HG02763 (cell line): ENCODE measurements around the gene NECAP2.

Experiments
- ATAC-seq: cut with Tn5 transposase; IDR thresholded peaks from one replicate; pipeline ENCODE4 v1.9.1; 2021; ENCODE audit warnings: mild to moderate bottlenecking, moderate library complexity; ENCODE audit not compliant: unreplicated experiment

Gene NECAP2, protein sequence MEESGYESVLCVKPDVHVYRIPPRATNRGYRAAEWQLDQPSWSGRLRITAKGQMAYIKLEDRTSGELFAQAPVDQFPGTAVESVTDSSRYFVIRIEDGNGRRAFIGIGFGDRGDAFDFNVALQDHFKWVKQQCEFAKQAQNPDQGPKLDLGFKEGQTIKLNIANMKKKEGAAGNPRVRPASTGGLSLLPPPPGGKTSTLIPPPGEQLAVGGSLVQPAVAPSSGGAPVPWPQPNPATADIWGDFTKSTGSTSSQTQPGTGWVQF

GRCh38 chr1:16440470-16441281, at the start of gene NECAP2:
Gene NECAP2 (plus strand): TSS chr1:16440724. CDS start chr1:16440762, 38 bp downstream.
- ATAC-seq, result peak; percentile 94

- no peak for ATAC-seq
Measured at GRCh38 chr1:16391411-16391810, 49.1 kb upstream of the NECAP2 start.

DNA sequence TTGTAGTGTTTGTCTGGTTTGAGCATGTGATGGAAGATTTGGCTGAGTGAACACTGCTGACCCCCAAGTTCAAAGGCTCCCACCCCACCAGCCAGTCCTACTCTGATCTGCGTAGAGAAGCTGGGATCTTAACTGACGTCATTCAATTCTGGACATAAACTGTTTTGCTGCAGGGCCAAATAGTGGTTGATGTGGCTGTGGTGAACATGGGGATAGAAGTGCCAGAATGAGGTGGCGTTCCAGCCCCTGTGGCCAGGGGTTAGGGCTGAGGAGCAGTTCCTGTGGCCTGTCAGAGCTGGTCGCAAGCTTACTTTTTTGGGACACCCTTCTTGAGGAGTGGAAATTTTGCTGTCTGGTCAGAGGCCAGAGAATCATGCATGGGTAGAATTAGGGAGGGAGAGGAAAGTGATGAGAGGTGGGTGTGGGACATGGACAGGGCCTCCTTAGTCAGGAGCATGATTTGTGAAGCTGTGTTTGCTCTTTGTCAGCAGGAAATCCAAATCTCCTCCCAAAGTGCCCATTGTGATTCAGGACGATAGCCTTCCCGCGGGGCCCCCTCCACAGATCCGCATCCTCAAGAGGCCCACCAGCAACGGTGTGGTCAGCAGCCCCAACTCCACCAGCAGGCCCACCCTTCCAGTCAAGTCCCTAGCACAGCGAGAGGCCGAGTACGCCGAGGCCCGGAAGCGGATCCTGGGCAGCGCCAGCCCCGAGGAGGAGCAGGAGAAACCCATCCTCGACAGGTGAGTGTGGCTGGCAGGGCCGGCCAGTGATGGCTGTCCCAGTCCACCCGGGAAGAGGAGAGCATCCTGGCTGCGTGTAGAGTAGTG, 47.6 kb upstream of the NECAP2 start:
- no peak for ATAC-seq

- no peak for ATAC-seq
Measured at GRCh38 chr1:16393570-16394521, 46.7 kb upstream of the NECAP2 start.

DNA sequence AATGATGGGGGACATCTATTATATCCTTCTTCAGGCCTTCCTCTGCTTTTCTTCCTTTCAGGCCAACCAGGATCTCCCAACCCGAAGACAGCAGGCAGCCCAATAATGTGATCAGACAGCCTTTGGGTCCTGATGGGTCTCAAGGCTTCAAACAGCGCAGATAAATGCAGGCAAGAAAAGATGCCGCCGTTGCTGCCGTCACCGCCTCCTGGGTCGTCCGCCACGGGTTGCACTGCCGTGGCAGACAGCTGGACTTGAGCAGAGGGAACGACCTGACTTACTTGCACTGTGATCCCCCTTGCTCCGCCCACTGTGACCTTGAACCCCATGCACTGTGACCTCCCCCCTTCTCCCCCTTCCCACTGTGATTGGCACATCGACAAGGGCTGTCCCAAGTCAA, 45.5 kb upstream of the NECAP2 start:
- no peak for ATAC-seq

DNA sequence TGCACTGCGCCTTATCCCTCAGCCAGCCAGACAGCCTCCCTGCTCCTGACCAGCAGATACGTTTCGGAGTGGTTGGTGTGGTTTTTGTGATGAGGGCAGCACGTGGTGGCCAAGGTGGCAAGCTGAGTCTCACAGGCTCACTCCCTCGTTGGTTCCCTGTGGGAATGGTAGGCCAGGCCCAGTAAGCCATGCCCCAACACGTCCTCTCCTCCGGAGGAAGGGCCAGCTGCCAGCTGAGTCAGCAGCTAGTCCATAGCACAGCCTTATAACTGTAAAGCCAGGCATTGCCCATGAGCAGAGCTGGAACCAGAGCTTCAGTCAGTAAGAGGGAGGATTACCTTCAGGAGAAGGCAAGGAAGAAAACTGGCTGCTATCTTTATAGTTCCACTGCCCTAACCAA, 43.9 kb upstream of the NECAP2 start:
- no peak for ATAC-seq

GRCh38 chr1:16397120-16397519, 43.4 kb upstream of the NECAP2 start:
- no peak for ATAC-seq

- ATAC-seq, result no peak
Measured at GRCh38 chr1:16398371-16398953, 42.1 kb upstream of the NECAP2 start.

GRCh38 chr1:16402742-16403141, 37.8 kb upstream of the NECAP2 start:
- no peak for ATAC-seq

DNA sequence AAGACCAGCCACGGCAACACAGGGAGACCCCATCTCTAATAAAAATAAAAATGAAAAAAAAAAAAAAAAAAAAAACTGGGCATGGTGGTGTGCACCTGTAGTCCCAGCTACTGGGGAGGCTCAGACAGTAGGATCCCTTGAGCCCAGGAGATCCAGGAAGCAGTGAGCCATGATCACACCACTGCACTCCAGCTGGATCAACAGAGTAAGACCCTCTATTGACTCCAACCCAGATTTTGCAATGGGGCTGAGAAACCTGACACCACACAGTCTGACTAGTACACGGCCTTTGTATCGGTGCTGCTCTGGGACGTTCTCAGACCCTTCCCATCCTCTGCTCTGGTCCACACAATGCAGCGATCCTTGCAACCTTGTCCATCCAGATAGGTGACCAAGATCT, 35.1 kb upstream of the NECAP2 start:
- no peak for ATAC-seq

GRCh38 chr1:16406868-16407267, 33.7 kb upstream of the NECAP2 start:
- ATAC-seq, result no peak

GRCh38 chr1:16409536-16410152, 30.9 kb upstream of the NECAP2 start:
- ATAC-seq, result no peak

- no peak for ATAC-seq
Measured at GRCh38 chr1:16410803-16411202, 29.7 kb upstream of the NECAP2 start.

- ATAC-seq, result no peak
Measured at GRCh38 chr1:16413191-16413590, 27.3 kb upstream of the NECAP2 start.

- no peak for ATAC-seq
Measured at GRCh38 chr1:16418823-16419425, 21.6 kb upstream of the NECAP2 start.

- peak; percentile 64 for ATAC-seq
Measured at GRCh38 chr1:16420424-16421118, 20.0 kb upstream of the NECAP2 start.

DNA sequence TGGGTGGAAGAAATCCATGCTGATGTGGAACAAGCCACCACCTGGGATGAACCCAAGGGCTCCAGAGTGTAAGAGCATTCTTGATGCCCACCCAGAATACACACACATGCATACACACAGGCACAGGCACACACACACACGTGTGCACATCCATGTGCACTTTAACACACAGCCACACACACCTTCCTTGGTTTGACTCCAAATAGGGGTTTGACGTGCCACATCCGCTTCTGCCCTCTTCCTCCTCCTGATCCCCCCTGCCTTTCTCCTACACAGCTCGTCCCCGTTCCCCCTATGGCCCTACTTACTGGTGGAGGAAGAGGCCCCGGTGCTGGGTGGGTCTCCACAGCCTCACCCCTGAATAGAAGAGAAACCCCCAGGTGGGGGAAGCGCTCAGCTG, 19.3 kb upstream of the NECAP2 start:
- ATAC-seq, result no peak

GRCh38 chr1:16422041-16422440, 18.5 kb upstream of the NECAP2 start:
- no peak for ATAC-seq
